ENCODE data around the gene ZNF600. TPM values are rescaled to one million over a fixed set of nuclear protein-coding genes. Genes with fewer than 3 reads are reported as not detected.
"Not testable (repeated sequence)": the region's sequence is repeated elsewhere in the genome, so short reads cannot be mapped to it uniquely, and the experiment has no call there.

ZNF600 gene
- total RNA-seq, 2 donors from 2014 or later, result 26.2 to 32.3 TPM

DNA sequence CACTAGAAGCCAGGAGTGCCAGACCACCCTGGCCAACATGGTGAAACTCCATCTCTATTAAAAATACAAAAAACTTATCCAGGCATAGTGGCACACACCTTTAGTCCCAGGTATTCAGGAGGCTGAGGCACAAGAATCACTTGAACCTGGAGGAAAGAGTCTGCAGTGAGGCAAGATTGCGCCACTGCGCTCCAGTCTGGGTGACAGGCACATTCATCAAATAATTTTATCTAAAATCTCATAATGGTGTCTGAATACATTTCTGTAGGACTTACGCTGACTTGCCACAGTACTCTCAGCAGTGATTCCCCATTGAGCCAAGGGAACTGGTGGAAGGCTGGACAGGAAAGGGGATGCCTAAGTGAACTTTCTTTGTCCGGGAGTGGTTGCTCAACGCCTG is 39.2 kb upstream of the ZNF600 start:
- WGBS, 2 experiments (ENCODE audit: insufficient coverage in 1 of 2, insufficient read length in 1 of 2), result 96 to 97% methylated on average over 3 to 5 of the region's 5 CpGs
- Mint-ChIP-seq H3K27ac (no peak overlapping the region), H3K36me3 (ENCODE audit: low read depth) (no peaks in the 10 kb centered on the region), H3K4me3 (no peak overlapping the region), H3K27me3 (ENCODE audit: insufficient read depth) (no peaks in the 10 kb centered on the region), H3K9me3 (no peaks in the 10 kb centered on the region), H3K4me1 (peaks cover 6% of the 10 kb centered on the region)
- no peaks in the 10 kb centered on the region for H3K4me1 ChIP-seq (ENCODE audit: control insufficient read depth, insufficient read depth, low read length)
- TF ChIP-seq, protein P1, sequence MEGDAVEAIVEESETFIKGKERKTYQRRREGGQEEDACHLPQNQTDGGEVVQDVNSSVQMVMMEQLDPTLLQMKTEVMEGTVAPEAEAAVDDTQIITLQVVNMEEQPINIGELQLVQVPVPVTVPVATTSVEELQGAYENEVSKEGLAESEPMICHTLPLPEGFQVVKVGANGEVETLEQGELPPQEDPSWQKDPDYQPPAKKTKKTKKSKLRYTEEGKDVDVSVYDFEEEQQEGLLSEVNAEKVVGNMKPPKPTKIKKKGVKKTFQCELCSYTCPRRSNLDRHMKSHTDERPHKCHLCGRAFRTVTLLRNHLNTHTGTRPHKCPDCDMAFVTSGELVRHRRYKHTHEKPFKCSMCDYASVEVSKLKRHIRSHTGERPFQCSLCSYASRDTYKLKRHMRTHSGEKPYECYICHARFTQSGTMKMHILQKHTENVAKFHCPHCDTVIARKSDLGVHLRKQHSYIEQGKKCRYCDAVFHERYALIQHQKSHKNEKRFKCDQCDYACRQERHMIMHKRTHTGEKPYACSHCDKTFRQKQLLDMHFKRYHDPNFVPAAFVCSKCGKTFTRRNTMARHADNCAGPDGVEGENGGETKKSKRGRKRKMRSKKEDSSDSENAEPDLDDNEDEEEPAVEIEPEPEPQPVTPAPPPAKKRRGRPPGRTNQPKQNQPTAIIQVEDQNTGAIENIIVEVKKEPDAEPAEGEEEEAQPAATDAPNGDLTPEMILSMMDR (conservative IDR thresholded peaks at IDR 0.05), result no peak
- peaks cover 7% of the 10 kb centered on the region for H3K9me3 ChIP-seq (ENCODE audit: control insufficient read depth, low read length)
- no peak for DNase-seq
- H3K36me3 ChIP-seq (ENCODE audit: control insufficient read depth, insufficient read depth, low read length), result no peaks in the 10 kb centered on the region
- H3K9ac ChIP-seq (ENCODE audit: extremely low read depth, low read length, poor library complexity, severe bottlenecking), result no peak overlapping the region
- H3K4me3 ChIP-seq (ENCODE audit: low read length), result no peak overlapping the region
- H3K27ac ChIP-seq (ENCODE audit: low read depth, low read length), result no peak overlapping the region
- no peaks in the 10 kb centered on the region for H3K27me3 ChIP-seq (ENCODE audit: control insufficient read depth, insufficient read depth, low read length, poor library complexity, severe bottlenecking)

DNA sequence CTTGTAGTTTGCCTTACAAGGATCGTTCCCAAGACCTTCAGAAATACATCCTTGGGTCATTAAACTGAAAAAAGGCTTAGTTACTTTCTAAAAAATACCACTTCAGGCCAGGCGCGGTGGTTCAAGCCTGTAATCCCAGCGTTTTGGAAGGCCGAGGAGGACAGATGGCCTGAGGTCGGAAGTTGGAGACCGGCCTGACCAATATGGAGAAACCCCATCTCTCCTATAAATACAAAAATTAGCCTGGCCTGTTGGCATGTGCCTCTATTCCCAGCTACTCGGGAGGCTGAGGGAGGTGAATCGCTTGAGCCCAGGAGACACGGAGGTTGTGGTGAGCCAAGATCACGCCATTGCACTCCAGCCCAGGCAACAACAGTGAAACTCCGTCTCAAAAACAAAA is 37.1 kb upstream of the ZNF600 start:
- Histone ChIP-seq H3K4me3 (ENCODE audit: low read length) (no peak overlapping the region), H3K9ac (ENCODE audit: extremely low read depth, low read length, poor library complexity, severe bottlenecking) (no peak overlapping the region), H3K27ac (ENCODE audit: low read depth, low read length) (no peak overlapping the region), H3K36me3 (ENCODE audit: control insufficient read depth, insufficient read depth, low read length) (no peaks in the 10 kb centered on the region), H3K27me3 (ENCODE audit: control insufficient read depth, insufficient read depth, low read length, poor library complexity, severe bottlenecking) (no peaks in the 10 kb centered on the region), H3K9me3 (ENCODE audit: control insufficient read depth, low read length) (peaks cover 7% of the 10 kb centered on the region), H3K4me1 (ENCODE audit: control insufficient read depth, insufficient read depth, low read length) (no peaks in the 10 kb centered on the region)
- H3K9me3 Mint-ChIP-seq, result no peaks in the 10 kb centered on the region
- H3K27me3 Mint-ChIP-seq (ENCODE audit: insufficient read depth), result no peaks in the 10 kb centered on the region
- H3K4me1 Mint-ChIP-seq, result peaks cover 13% of the 10 kb centered on the region
- 96% methylated on average over 7 to 11 of the region's 12 CpGs for WGBS, 2 experiments (ENCODE audit: insufficient coverage in 1 of 2, insufficient read length in 1 of 2)
- H3K36me3 Mint-ChIP-seq (ENCODE audit: low read depth), result peaks cover 1% of the 10 kb centered on the region
- no peak for DNase-seq
- TF ChIP-seq, protein P1 (conservative IDR thresholded peaks at IDR 0.05), result no peak
- H3K27ac Mint-ChIP-seq, result no peak overlapping the region
- no peak overlapping the region for H3K4me3 Mint-ChIP-seq

DNA sequence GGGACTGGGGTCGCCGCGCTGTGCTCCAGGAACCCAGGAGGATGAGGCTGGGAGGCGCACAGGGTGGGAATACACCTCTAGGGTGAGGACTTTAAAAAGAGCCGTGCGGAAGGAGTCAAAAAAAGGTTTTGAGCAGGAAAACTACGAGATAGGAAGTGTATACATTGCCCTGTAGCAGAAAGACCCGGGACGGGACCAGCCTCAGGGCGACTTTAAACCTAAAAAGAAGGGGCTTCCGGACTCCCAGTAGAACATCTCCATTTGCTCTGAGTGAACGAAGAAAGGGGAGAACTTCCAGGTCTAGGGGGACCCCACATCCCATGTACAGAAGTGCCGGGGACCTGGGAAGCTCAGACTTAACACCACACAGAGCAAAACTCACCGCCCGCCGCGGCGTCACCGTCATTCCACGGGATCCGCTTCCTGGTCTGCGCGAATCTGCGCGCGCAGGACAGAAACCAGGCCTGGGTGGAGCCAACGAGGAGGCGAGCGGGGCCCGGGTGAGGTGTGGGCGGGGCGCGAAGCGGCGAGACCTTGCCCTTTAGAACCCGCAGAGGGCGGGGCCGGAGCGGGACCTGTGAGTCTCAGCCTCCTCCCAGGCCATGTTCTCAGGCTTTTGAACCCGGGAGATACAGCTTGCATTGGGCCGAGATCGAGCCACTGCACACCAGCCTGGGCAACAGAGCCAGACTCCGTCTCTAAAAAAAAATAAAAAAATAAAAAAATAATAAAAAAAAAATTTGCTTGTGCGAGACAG is 34.8 kb upstream of the ZNF600 start, which contains the start of gene ZNF28:
Gene ZNF28 (minus strand): TSS at position 430 of the 757 bp plus-strand sequence. CDS start 3,675 bp downstream, outside the sequence.
- H3K4me1 Mint-ChIP-seq, result peaks cover 13% of the 10 kb centered on the region
- TF ChIP-seq, protein P1 (conservative IDR thresholded peaks at IDR 0.05), result peak; percentile 19
- H3K4me1 ChIP-seq (ENCODE audit: control insufficient read depth, insufficient read depth, low read length); H3K27me3 ChIP-seq (ENCODE audit: control insufficient read depth, insufficient read depth, low read length, poor library complexity, severe bottlenecking); H3K27me3 Mint-ChIP-seq (ENCODE audit: insufficient read depth); H3K9me3 Mint-ChIP-seq; H3K9me3 ChIP-seq (ENCODE audit: control insufficient read depth, low read length); H3K27ac ChIP-seq (ENCODE audit: low read depth, low read length): not testable (repeated sequence)
- H3K27ac Mint-ChIP-seq, result peak within 1 kb of the TSS; percentile 69
- H3K4me3 Mint-ChIP-seq, result peak within 1 kb of the TSS; percentile 89
- Histone ChIP-seq H3K36me3 (ENCODE audit: control insufficient read depth, insufficient read depth, low read length) (peaks cover 12% of the 10 kb centered on the region), H3K4me3 (ENCODE audit: low read length) (peak within 1 kb of the TSS; percentile 84), H3K9ac (ENCODE audit: extremely low read depth, low read length, poor library complexity, severe bottlenecking) (peak within 1 kb of the TSS; percentile 64)
- DNase-seq, result peak; percentile 77
- H3K36me3 Mint-ChIP-seq (ENCODE audit: low read depth), result peaks cover 17% of the 10 kb centered on the region
- 7 to 13% methylated on average over 9 to 21 of the region's 44 CpGs for whole genome bisulfite sequencing, 2 experiments (ENCODE audit: insufficient coverage in 1 of 2, insufficient read length in 1 of 2)

DNA sequence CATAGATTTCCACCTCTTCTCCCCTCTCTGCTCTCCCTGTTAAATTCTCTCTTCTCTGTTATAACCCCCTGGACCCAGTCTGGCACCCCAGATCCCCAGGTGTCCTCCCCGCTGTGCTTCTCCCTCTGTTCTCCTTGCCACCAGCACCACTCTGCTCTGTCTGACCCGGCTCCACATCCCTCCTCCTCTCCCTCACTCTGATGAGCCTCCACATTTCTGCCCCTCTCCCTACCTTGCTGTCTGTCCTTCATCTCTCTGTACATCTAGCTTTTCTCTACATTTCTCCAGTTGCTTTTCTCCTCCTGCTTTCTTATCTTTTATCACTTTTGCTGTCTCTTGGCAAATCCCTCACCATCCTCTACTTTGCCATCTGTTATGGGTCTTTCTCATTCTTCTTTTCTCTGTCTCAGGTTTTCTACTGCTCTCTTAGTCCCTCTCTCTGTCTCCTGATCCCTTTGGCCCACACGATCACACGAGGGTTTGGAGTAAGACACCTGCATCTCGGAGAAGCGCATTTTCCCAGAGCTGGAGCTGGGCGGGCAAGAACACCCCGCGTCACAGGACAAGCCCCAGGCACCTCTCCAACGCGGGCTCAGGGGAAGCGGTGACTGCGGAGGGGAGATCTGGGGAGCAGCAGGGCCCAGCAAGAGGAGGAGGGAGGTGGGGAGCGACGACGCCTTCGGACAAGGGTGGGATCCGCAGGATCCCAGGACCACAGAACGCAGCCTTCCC is 34.0 kb upstream of the ZNF600 start:
- peak overlapping the region; percentile 64 for H3K9ac ChIP-seq (ENCODE audit: extremely low read depth, low read length, poor library complexity, severe bottlenecking)
- H3K27me3 Mint-ChIP-seq (ENCODE audit: insufficient read depth); H3K4me1 ChIP-seq (ENCODE audit: control insufficient read depth, insufficient read depth, low read length); H3K27ac ChIP-seq (ENCODE audit: low read depth, low read length); H3K27me3 ChIP-seq (ENCODE audit: control insufficient read depth, insufficient read depth, low read length, poor library complexity, severe bottlenecking); H3K9me3 ChIP-seq (ENCODE audit: control insufficient read depth, low read length); H3K9me3 Mint-ChIP-seq: not testable (repeated sequence)
- H3K36me3 ChIP-seq (ENCODE audit: control insufficient read depth, insufficient read depth, low read length), result peaks cover 12% of the 10 kb centered on the region
- peaks cover 22% of the 10 kb centered on the region for H3K36me3 Mint-ChIP-seq (ENCODE audit: low read depth)
- H3K4me1 Mint-ChIP-seq, result peaks cover 13% of the 10 kb centered on the region
- WGBS, 2 experiments (ENCODE audit: insufficient coverage in 1 of 2, insufficient read length in 1 of 2), result 13% methylated on average over 18 of the region's 19 CpGs; no CpG with 5 or more reads in 1 of the 2 experiments
- peak overlapping the region; percentile 69 for H3K27ac Mint-ChIP-seq
- peak; percentile 68 for DNase-seq
- H3K4me3 ChIP-seq (ENCODE audit: low read length), result peak overlapping the region; percentile 84
- peak overlapping the region; percentile 89 for H3K4me3 Mint-ChIP-seq
